SIG-M5 treated with dmso at 0.1 percent for 504 hours (cell line): ENCODE data around the gene MEX3B.

Experiments used
- DNase-seq: peaks from one replicate; lab custom pipeline; 2025; ENCODE audit not compliant: unreplicated experiment; lab: John Stamatoyannopoulos, UW

Gene MEX3B

GRCh38 chr15:82045892-82046665, at the start of gene MEX3B:
MEX3B (minus strand) TSS chr15:82046018; CDS start chr15:82045705, 313 bp downstream.
- peak; percentile 95 for DNase-seq

GRCh38 chr15:82093774-82094211, 48.0 kb upstream of the MEX3B start:
- no peak for DNase-seq

- DNase-seq: no peak
Measured at GRCh38 chr15:82093325-82093724, 47.5 kb upstream of the MEX3B start.

- DNase-seq: no peak
Measured at GRCh38 chr15:82091636-82092140, 45.9 kb upstream of the MEX3B start.

- no peak for DNase-seq
Measured at GRCh38 chr15:82086243-82086995, 40.6 kb upstream of the MEX3B start.

GRCh38 chr15:82081914-82082762, 36.3 kb upstream of the MEX3B start:
- no peak for DNase-seq

- no peak for DNase-seq
Measured at GRCh38 chr15:82080774-82081173, 35.0 kb upstream of the MEX3B start.

- DNase-seq: no peak
Measured at GRCh38 chr15:82079736-82080135, 33.9 kb upstream of the MEX3B start.

GRCh38 chr15:82074610-82075009, 28.8 kb upstream of the MEX3B start:
- no peak for DNase-seq

GRCh38 chr15:82072926-82073537, 27.2 kb upstream of the MEX3B start:
- DNase-seq: no peak

- DNase-seq: no peak
Measured at GRCh38 chr15:82066455-82066854, 20.6 kb upstream of the MEX3B start.

- DNase-seq: no peak
Measured at GRCh38 chr15:82064824-82065223, 19.0 kb upstream of the MEX3B start.

- no peak for DNase-seq
Measured at GRCh38 chr15:82062479-82063454, 16.9 kb upstream of the MEX3B start.

GRCh38 chr15:82060817-82061216, 15.0 kb upstream of the MEX3B start:
- no peak for DNase-seq

GRCh38 chr15:82058517-82059204, 12.8 kb upstream of the MEX3B start:
- DNase-seq: no peak

- no peak for DNase-seq
Measured at GRCh38 chr15:82058026-82058425, 12.2 kb upstream of the MEX3B start.

- no peak for DNase-seq
Measured at GRCh38 chr15:82056958-82057823, 11.4 kb upstream of the MEX3B start.

- no peak for DNase-seq
Measured at GRCh38 chr15:82052751-82053150, 6.9 kb upstream of the MEX3B start.
